Inflammatory macrophage treated with lipopolysaccharide for 4 hours (primary cell): ENCODE results near the gene TSPAN16.

ENCODE experiments used
- DNase-seq: peaks from one replicate; pipeline ENCODE4 v3.0.0-alpha.2; 2020

TSPAN16 gene, protein sequence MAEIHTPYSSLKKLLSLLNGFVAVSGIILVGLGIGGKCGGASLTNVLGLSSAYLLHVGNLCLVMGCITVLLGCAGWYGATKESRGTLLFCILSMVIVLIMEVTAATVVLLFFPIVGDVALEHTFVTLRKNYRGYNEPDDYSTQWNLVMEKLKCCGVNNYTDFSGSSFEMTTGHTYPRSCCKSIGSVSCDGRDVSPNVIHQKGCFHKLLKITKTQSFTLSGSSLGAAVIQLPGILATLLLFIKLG

DNA sequence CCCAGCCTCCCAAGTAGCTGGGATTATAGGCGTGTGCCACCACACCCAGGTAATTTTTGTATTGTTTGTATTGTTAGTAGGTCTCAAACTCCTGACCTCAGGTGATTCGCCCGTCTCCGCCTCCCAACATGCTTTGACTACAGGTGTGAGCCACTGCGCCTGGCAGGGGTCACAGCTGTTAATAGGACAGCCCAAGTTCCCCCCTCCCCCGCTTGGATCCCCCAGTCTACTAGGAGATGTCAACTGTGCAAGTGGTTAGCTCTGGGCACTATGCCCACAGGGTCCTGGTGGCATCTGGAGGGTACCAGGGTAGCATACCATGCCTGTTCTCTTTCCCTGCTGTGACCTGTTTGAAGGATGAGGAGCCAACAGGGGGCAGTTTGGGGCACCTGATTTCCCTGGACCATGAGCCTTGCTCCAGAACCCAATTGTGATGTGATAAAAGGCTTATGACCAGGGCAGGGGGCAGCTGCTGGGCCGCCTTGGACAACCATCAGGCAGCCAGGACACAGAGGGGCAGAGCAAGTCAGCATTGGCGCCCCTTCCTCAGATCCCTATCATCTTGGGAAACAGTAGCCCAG is at the start of gene TSPAN16:
Gene TSPAN16 (plus strand): TSS at position 496 of the 581 bp plus-strand sequence. CDS start 138 bp downstream, outside the sequence.
- no peak for DNase-seq

DNA sequence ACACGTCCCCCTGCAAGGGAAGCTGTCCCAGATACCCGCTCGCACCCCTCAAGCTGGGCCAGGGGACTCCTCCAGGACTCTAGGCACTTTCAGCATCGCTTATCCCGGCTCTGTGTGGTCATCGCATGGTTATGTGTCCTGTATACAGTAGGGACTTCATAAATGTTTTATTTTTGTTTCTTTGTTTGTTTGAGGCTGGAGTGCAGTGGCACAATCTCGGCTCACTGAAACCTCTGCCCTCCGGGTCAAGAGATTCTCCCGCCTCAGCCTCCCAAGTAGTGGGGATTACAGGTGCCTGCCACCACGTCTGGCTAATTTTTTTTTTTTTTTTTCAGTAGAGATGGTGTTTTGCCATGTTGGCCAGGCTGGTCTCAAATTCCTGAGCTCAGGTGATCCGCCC is 49.0 kb upstream of the TSPAN16 start:
- no peak for DNase-seq

DNA sequence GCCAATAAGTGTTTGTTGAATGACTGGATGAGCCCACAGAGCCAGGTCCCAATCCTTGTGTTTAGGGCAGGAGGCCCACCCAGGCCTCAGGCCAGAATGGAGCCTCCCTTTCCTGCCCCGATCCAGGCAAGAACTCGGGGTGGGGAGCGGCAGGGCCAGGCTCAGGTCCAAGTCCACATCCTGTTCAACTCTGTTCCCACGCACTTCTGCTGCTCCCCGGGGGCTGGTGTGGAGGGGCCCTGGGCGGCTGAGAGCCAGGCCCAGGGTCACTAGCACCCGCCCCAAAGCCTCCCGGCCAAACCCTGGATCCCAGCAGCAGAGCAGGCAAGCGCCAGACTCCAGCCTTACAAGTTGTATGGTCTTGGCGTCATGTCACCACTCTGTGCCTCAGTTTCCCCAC is 48.6 kb upstream of the TSPAN16 start:
- DNase-seq: no peak

DNA sequence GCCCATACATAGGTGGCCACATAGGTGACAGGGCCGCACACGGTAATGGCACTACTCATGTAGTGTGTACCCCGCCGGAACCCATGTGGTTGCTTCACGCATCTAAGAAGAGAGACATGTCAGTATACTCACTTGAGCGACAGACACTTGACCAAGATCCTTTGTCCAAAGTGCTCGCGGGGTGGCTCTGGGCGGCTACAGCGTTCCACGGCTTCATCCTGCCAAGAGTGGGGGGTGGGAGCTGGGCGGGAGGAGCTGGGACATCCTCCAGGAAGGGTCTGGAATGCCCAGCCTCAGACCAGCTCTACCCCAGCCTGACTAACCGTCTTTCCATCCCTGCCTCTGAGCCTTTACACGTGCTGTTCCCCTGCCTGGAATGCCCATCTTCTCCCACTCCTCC is 48.0 kb upstream of the TSPAN16 start:
- no peak for DNase-seq

DNA sequence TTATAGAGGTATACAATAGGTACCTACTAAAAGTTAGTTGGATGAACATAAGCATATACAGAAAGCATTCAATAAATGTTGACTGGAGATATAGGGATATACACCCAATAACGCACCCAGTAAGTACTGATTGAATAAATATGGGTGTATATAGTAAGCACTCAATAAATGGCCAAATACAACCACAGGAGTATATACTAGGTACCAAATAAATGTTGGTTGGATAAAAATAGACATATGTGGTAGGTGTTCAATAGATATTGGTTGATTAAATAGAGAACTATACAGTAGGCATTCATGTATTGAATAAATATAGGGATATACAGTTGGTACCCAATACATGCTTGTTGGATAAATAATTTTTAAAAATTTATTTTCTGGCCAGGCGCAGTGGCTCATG is 47.1 kb upstream of the TSPAN16 start:
- no peak for DNase-seq

DNA sequence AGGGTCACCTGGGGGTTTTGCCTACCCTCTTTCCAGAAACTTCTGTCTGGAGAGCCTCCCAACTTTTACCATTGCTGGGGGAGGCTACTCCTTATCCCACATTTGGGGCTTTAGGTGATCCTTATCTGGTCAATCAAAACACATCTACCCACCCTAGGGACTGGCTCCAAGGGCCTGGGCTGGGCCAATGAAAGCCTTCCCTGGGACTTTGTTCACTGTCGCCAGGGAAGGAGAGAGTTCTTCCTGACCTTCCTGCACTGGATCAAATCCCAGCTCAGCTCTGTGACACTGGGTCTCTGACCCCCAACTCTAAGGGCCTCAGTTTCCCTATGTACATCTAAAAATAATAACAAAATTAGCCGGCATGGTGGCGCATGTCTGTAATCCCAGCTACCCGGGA is 44.7 kb upstream of the TSPAN16 start:
- DNase-seq: no peak

DNA sequence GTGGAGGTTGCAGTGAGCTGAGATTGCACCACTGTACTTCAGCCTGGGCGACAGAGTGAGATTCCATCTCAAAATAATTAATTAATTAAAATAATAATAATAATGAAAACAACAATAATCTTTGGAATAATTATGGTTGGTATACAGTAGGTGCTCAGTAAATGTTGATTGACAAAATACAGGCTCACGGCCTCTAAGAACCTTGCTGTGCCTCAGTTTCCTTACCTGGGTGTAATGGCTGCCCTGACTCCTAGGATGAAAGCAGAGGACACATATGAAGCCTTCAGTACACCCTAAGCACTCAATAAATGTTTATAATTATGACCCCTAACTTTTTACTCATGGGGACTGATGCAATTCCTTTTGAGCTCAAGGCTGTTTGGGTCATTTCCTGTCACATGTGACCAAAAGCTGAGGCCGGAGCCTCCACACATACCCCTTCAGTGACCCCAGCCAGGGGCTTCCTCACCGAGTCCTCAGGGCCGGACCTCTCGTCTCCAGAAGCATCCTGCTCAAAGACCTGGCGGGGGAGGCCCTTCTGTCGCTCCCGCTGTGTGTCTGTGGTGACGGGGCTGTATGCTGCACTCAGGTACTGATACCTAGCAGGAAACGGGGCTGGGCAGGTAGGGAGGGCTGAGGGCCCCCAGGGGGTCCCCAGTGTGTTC is 44.2 kb upstream of the TSPAN16 start:
- DNase-seq: no peak

DNA sequence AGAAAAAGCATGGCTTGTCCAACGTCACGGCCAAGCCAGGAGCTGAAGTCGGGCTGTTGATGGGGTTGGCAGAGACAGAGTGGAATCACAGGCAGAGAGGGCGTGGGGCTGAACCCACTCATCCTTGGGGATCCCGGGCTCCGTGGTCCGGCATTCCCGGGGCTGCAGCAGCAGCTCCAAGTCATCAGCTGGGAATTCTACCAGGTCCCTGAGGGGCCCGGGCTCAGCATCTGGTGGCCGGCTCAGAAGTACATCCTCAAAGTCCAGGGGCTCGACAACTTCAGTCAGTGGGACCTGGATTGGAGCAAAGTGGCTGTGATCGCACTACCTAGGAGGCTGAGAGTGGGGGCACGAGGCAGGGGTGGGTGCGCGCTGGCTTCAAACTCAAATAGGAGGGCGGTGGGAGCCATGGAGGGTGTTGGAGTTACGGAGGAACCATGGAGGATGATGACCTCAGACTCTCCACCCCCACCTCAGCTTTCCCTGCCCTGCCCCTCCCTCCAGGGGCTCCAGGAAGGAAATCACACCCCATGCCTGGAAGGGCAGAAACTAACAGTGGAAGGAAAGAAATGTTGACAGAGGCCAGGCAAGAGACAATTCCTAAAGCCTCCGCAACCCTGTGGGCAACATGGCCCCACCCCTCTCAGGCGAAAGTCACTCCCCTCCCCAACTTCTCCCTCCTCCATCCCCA is 43.1 kb upstream of the TSPAN16 start:
- DNase-seq: no peak

DNA sequence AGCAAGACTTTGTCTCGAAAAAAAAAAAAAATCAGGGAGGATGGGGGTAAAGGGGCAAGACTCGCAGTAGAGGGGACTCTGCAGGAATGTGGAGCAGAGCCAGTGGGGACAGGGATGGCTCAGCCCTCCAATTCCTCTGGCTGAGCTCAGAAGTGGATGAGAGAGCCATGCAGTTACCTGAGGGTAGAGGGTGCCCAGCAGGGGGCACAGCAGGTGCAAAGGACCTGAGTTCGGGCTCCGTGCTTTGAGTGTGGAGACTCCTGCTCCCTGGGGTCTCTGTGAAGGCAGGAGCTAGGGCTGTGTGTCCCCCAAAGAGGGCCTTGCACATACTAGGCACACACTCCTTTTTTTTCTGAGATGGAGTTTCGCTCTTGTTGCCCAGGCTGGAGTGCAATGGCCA is 41.3 kb upstream of the TSPAN16 start:
- no peak for DNase-seq

DNA sequence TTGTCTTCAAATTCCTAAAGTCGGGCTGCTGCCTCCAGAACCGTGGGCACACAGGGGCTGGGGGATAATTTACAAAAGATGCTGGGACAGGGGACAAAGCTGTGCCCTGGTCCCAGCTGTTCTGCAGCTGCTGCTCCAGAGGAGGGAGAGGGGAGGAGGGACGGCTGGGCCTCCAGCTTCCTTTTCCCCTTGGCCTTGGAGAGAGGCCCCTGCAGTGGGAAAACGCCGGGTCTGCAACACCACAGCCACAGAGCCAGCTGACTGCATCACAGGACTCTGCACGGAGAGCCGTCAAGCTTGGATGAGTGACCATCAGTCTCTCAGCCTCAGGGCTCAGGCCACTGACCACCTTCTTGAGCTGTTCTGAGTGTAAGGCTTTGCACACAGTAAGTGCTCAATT is 39.8 kb upstream of the TSPAN16 start:
- no peak for DNase-seq

DNA sequence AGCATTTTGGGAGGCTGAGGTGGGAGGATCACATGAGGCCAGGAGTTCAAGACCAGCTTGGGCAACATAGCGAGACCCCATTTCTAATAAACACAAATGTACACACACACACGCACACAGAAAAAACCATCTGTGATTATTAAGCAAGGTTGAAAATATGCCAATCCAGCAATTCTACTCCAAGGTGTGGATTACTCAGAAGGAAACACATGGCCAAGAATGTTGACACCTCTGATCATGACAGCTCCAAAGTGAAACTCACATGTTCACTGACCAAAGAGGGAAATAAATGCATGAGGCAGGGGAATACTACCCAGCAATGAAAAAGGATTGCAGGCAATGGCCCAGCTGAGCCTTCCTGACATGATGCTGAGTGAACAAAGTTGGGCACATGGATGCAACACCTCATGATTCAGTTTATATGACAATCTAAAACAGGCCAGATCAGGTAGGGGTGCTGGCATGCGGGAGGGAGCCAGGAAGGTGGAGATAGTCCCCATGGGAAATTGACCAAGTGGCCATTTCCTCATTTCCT is 38.0 kb upstream of the TSPAN16 start:
- DNase-seq: peak; percentile 10

DNA sequence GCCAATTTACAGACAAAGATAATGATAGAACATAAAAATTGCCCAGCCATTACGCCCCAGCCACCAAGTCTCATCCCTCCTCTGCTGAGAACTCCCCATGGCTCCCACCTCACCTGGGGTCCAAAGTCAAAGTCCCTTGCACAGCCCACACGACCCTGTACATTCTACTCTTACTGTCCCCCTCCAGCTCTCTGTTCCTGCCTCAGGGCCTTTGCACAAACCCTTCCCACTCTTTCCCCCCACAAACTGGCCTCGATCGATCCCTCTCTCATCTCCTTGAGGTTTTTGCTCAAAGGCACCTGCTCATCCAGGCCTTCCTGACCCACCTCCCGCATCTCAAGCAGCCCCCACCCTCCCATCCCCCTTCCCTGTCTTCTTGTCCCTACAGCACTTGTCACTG is 35.0 kb upstream of the TSPAN16 start:
- no peak for DNase-seq

DNA sequence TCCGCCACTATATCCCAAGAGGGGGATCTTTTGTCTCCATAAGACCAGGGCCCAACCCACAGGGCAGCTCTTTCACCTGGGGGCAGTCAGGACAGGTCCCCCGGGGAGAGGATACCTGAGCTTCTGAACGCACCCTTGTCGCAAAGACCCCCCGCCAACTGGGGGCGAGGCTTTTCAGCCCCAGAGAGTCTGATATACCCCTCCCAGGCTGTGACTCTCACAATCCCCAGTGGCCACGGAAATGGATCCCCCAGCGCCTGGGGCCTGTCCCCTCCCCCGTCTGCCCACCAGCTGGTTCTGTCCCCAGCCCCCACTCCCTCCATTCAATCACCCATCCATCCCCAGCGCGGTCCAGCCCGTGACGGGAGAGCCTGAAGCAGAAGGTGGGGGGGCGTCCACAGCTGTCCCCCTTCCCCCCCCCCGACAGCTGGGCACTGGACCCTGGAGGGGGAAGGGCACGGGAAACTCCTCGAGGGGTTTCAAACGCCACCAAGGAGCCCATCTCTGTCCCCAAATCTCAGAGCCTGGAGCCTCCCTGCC is 34.5 kb upstream of the TSPAN16 start:
- no peak for DNase-seq

DNA sequence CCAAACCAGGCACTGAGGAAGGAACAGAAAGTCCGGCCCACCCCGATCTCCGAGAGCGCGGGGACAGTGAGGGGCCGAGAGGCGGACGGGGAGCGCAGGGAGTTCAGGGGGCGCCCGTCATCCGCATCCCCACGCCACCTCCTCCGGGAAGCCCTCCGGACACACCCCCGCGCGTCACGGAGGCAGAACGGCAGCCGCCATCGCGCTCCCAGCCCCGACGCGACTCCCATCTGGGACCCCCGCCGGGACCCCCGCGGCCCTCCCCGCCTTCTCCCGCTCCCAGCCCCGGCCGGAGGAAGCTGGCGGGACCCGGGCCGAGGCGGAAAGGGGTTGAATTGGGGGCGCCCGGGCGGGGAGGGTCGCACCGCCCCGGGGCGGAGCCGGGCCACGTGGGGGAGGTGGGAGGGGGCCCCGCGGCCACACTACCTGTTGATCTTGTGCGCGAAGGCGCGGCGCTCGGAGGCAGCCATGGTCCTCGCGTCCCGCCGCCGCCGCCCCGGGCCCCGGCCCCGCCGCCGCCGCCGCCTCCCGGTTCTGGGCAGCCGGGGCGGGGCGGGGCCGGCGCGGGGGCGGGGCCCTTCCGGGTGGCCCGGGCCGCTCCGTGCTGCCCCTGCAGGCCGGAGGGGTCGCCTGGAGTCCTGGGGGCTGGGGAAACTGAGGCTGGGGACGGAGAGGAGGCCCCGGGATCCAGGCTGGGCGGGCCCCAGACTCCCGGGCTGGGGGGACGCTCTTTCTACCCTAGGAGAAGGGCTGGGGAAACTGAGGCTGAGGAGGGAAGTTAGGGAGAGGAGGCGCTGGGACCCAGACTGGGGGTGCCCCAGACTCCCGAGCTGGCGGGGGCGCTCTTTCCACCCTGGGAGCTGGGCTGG is 33.8 kb upstream of the TSPAN16 start, which contains the start of gene DOCK6:
Gene DOCK6 (minus strand): TSS at position 554 of the 869 bp plus-strand sequence. CDS start 84 bp downstream, at position 470.
- DNase-seq: peak; percentile 20

DNA sequence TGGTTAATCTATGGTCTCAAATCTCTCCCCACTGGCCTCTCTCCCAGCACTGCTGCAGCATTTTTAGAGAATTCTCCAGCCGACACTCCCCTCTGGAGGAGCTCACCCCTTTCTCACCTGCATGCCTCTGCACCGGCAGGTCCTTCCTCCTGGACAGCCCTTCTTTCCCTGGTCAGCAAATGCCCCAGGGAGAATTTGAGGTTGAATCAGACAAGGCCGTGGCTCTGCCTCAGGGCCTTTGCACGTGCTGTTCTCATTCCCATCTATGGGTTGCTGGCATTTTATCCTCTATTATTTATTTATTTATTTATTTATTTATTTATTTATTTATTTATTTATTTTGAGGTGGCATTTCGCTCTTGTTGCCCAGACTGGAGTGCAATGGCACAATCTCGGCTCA is 32.2 kb upstream of the TSPAN16 start:
- no peak for DNase-seq

DNA sequence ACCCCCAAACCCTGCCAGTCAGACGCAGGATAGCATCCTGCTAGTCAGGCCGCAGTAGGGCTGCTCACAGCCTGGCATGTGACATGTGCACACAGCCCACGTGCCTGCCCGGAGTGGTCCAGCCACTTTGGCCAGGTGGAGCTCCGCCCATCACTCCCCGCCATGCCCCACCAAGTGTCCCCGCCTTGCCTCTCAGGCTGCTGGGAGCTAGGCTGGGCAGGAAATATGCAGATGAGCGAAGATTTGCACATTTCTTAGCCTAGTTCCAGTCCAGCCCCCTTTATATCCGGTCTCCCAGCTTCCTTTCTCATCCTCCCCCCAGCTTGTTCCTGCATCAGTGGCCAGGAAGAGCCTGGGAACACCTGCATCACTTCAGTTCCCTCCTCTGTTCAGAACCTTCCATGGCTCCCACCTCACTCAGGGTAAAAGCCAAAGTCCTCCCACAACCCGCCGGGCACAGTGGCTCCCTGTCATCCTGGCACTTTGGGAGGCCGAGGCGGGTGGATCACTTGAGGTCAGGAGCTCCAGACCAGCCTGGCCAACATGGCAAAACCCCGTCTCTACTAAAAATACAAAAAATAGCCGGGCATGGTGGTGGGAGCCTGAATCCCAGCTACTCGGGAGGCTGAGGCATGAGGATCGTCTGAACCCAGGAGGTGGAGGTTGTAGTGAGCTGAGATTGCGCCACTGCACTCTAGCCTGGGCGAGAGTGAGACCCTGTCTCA is 31.3 kb upstream of the TSPAN16 start:
- DNase-seq: no peak

DNA sequence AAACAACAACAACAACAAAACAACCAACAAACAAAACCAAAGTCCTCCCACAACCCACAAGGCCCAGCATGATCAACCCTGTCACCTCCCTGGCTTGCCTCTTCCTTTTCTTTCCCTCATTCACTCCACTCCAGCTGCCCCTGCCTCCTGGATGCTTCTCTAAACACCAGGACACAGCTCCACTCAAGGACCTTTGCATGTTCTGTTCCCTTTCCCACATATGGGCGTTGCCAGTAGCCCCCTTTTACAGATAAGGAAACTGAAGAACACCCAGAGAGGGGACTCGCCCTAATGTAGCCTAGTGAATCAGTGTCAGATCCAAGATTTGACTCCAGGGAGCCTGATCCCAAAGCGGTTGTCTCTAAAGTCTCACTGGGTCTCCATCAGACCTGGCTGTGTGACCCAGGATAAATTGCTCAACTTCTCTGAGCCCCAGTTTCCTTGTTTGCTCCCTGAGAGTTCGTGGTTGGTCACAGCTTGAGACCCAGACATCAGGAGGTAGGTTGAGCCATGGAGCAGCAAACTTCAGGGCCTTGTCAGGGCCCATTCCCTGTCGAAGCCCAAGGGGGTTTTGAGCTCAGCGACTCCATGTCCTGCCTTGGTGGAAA is 30.7 kb upstream of the TSPAN16 start:
- no peak for DNase-seq

DNA sequence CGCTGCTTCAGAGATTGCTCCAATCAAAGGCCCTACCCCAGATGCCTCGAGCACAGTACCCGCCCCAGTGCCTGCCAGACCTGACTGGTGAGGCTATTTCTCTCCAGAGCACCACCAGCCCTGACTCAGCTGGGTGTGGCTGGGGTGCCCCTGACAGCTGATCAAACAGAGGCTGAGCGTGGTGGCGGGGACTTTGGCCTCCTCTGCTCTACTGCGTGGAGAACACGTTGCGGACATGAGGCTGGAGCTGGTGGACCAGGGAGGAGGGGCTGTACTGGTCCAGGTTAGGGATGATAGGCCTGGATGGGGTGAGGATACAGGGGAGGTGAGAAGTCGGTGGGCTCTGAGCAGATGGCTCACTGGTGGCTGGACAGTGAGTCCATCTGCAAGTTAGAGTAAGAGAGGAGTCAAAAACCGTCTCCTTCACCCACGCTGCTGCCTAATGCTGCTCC is 30.1 kb upstream of the TSPAN16 start:
- no peak for DNase-seq

DNA sequence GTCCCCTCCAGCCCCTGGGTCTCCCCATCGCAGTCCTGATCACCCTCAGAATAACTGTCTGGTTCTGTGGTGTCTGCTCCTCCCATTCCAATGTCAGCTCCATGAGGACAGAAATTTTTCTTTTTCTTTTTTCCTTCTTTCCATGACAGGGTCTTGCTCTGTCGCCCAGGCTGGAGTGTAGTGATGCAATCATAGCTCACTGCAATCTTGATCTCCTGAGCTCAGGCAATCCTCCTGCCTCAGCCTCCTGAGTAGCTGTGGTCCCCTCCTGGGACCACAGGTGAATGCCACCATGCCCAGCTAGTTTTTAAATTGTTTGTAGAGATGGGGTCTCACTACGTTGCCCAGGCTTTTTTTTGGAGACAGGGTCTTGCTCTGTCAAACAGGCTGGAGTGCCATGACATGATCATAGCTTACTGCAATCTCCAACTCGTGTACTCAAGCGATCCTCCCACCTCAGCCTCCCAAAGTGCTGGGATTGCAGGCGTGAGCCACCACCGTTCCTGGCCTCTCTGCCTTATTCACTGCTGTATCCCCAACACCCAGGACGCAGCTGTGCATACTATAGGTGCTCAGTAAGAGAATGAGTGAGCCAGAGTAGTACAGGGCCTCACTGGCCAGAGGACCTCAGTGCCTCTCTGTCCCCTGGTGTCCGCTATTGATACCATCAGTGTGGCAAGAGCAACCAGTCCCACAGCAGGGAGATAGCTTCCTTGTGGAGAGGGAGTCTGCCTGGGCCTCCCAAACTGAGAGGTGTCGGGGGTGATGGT is 28.5 kb upstream of the TSPAN16 start:
- no peak for DNase-seq

DNA sequence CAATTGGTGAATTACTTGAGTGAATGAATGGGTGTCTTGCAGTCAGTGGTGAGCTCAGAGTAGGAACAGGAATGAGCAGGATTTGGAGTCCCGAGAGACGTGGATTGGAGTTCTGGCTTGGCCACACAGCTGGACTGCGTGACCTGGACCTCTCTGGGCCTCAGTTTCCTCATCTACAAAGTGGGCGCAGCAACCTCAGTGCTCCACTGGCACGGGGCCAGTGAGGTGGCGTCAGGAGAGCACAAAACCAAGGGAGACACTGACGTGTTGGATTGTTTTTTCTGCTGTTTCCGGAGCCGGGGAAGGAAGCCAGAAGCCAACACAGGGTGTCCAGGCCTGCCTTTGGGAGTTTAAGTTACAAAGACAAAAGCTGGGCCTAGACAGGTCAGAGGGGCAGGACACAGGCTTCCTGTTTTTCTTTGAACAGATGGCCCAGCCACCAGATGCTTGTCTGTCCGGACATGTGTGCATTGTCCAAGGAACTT is 27.1 kb upstream of the TSPAN16 start:
- no peak for DNase-seq
